ENCODE results near the gene DSCAM.

GRCh38 chr21:40191196-40191595 lies 655.8 kb downstream of the DSCAM start:
- TF ChIP-seq CTCF (IDR thresholded peaks at IDR 0.05) (no peak), POLR2A (IDR thresholded peaks at IDR 0.05) (no peak)
